ENCODE measurements around the gene RABGAP1L.

The RABGAP1L gene

DNA sequence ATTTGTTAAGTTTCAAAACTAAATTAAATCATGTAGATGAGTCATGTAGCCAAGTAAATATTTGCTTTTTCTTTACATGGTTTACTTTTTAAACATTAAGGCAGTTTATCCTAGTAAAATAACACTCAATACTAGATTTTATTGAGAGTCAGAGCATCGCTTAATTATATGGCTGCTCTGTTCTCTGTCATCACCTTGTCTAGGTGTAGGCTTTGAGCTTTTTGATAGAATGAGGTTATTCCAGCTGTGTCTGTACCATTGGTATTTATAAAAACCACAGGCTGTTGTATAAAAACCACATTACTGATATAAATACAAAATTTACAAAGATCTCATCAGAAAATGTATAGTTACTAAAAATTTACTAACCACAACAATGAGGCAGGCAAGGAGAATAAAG is 245.9 kb downstream of the RABGAP1L start (continued):
- TF ChIP-seq, protein P1, sequence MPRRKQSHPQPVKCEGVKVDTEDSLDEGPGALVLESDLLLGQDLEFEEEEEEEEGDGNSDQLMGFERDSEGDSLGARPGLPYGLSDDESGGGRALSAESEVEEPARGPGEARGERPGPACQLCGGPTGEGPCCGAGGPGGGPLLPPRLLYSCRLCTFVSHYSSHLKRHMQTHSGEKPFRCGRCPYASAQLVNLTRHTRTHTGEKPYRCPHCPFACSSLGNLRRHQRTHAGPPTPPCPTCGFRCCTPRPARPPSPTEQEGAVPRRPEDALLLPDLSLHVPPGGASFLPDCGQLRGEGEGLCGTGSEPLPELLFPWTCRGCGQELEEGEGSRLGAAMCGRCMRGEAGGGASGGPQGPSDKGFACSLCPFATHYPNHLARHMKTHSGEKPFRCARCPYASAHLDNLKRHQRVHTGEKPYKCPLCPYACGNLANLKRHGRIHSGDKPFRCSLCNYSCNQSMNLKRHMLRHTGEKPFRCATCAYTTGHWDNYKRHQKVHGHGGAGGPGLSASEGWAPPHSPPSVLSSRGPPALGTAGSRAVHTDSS (tag by site-specific recombination; IDR thresholded peaks at IDR 0.05), result no peak
- TF ChIP-seq, protein P2, sequence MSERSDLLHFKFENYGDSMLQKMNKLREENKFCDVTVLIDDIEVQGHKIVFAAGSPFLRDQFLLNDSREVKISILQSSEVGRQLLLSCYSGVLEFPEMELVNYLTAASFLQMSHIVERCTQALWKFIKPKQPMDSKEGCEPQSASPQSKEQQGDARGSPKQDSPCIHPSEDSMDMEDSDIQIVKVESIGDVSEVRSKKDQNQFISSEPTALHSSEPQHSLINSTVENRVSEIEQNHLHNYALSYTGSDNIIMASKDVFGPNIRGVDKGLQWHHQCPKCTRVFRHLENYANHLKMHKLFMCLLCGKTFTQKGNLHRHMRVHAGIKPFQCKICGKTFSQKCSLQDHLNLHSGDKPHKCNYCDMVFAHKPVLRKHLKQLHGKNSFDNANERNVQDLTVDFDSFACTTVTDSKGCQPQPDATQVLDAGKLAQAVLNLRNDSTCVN (tag by site-specific recombination; optimal IDR thresholded peaks at IDR 0.05), result no peak
- TF ChIP-seq ZNF843 (tag by site-specific recombination; IDR thresholded peaks at IDR 0.05) (no peak), ZEB2 (tag by site-specific recombination; IDR thresholded peaks at IDR 0.05) (no peak), ZNF707 (tag by site-specific recombination; IDR thresholded peaks at IDR 0.05) (no peak), GFI1B (tag by site-specific recombination; IDR thresholded peaks at IDR 0.05) (no peak), SP7 (tag by site-specific recombination; IDR thresholded peaks at IDR 0.05) (peak; percentile 38)
- TF ChIP-seq, protein P3, sequence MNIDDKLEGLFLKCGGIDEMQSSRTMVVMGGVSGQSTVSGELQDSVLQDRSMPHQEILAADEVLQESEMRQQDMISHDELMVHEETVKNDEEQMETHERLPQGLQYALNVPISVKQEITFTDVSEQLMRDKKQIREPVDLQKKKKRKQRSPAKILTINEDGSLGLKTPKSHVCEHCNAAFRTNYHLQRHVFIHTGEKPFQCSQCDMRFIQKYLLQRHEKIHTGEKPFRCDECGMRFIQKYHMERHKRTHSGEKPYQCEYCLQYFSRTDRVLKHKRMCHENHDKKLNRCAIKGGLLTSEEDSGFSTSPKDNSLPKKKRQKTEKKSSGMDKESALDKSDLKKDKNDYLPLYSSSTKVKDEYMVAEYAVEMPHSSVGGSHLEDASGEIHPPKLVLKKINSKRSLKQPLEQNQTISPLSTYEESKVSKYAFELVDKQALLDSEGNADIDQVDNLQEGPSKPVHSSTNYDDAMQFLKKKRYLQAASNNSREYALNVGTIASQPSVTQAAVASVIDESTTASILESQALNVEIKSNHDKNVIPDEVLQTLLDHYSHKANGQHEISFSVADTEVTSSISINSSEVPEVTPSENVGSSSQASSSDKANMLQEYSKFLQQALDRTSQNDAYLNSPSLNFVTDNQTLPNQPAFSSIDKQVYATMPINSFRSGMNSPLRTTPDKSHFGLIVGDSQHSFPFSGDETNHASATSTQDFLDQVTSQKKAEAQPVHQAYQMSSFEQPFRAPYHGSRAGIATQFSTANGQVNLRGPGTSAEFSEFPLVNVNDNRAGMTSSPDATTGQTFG (tag by site-specific recombination; IDR thresholded peaks at IDR 0.05; ENCODE audit: borderline replicate concordance), result no peak

DNA sequence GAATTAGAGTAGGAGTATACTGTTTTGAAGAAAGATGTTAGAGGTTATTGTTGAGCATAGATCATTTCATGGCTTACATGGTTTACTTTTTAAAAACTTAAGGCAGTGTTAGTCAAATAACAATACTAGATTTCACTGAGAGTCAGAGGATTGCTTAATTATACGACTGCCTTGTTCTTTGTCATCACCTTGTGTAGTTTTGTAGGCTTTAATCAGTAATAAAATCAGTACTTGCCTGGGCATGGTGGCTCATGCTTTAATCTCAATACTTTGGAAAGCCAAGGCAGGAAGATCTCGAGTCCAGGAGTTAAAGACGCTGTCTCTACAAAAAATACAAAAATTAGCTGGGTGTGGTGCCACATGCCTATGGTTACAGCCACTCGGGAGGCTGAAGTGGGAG is 247.1 kb downstream of the RABGAP1L start:
- POLR2A ChIA-PET, result no interaction called here
- CTCF ChIA-PET, result interaction anchor here (0.5 kb wide), 1 partner anchor 192 kb away, joined by 3 read pairs; no protein-coding TSS in a partner anchor
- TF ChIP-seq ZNF629 (tag by site-specific recombination; IDR thresholded peaks at IDR 0.05) (no peak), ZNF19 (tag by site-specific recombination; IDR thresholded peaks at IDR 0.05; ENCODE audit: low read depth) (no peak), ZEB2 (tag by site-specific recombination; IDR thresholded peaks at IDR 0.05) (no peak), REPIN1 (tag by site-specific recombination; IDR thresholded peaks at IDR 0.05; ENCODE audit: low read depth) (no peak), ZNF768 (tag by site-specific recombination; IDR thresholded peaks at IDR 0.05) (no peak), ZFP3 (tag by site-specific recombination; IDR thresholded peaks at IDR 0.05; ENCODE audit: low read depth) (no peak), ZBTB7A (tag by site-specific recombination; IDR thresholded peaks at IDR 0.05; ENCODE audit: low read depth) (no peak), ZNF416 (tag by site-specific recombination; IDR thresholded peaks at IDR 0.05) (no peak), ZNF585B (tag by site-specific recombination; IDR thresholded peaks at IDR 0.05) (no peak), ZBTB20 (tag by site-specific recombination; IDR thresholded peaks at IDR 0.05) (no peak), ZNF433 (tag by site-specific recombination; IDR thresholded peaks at IDR 0.05; ENCODE audit: low read depth) (no peak), ZBTB17 (tag by site-specific recombination; IDR thresholded peaks at IDR 0.05) (no peak)
- TF ChIP-seq, protein P4, sequence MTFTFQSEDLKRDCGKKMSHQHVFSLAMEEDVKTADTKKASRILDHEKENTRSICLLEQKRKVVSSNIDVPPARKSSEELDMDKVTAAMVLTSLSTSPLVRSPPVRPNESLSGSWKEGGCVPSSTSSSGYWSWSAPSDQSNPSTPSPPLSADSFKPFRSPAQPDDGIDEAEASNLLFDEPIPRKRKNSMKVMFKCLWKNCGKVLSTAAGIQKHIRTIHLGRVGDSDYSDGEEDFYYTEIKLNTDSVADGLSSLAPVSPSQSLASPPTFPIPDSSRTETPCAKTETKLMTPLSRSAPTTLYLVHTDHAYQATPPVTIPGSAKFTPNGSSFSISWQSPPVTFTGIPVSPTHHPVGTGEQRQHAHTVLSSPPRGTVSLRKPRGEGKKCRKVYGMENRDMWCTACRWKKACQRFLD (tag by site-specific recombination; IDR thresholded peaks at IDR 0.05), result no peak
- TF ChIP-seq, protein P5, sequence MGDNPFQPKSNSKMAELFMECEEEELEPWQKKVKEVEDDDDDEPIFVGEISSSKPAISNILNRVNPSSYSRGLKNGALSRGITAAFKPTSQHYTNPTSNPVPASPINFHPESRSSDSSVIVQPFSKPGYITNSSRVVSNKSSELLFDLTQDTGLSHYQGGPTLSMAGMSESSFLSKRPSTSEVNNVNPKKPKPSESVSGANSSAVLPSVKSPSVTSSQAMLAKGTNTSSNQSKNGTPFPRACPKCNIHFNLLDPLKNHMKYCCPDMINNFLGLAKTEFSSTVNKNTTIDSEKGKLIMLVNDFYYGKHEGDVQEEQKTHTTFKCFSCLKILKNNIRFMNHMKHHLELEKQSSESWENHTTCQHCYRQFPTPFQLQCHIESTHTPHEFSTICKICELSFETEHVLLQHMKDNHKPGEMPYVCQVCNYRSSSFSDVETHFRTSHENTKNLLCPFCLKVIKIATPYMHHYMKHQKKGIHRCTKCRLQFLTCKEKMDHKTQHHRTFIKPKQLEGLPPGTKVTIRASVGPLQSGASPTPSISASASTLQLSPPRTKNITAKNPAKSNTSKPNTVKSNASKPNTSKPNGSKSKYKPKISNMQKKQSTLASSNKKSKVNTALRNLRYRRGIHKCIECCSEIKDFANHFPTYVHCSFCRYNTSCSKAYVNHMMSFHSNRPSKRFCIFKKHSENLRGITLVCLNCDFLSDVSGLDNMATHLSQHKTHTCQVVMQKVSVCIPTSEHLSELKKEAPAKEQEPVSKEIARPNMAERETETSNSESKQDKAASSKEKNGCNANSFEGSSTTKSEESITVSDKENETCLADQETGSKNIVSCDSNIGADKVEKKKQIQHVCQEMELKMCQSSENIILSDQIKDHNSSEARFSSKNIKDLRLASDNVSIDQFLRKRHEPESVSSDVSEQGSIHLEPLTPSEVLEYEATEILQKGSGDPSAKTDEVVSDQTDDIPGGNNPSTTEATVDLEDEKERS (tag by site-specific recombination; IDR thresholded peaks at IDR 0.05), result no peak
- TF ChIP-seq, protein P6, sequence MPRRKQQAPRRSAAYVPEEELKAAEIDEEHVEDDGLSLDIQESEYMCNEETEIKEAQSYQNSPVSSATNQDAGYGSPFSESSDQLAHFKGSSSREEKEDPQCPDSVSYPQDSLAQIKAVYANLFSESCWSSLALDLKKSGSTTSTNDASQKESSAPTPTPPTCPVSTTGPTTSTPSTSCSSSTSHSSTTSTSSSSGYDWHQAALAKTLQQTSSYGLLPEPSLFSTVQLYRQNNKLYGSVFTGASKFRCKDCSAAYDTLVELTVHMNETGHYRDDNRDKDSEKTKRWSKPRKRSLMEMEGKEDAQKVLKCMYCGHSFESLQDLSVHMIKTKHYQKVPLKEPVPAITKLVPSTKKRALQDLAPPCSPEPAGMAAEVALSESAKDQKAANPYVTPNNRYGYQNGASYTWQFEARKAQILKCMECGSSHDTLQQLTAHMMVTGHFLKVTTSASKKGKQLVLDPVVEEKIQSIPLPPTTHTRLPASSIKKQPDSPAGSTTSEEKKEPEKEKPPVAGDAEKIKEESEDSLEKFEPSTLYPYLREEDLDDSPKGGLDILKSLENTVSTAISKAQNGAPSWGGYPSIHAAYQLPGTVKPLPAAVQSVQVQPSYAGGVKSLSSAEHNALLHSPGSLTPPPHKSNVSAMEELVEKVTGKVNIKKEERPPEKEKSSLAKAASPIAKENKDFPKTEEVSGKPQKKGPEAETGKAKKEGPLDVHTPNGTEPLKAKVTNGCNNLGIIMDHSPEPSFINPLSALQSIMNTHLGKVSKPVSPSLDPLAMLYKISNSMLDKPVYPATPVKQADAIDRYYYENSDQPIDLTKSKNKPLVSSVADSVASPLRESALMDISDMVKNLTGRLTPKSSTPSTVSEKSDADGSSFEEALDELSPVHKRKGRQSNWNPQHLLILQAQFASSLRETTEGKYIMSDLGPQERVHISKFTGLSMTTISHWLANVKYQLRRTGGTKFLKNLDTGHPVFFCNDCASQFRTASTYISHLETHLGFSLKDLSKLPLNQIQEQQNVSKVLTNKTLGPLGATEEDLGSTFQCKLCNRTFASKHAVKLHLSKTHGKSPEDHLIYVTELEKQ (tag by site-specific recombination; IDR thresholded peaks at IDR 0.05; ENCODE audit: borderline replicate concordance), result no peak
- TF ChIP-seq, protein P7, sequence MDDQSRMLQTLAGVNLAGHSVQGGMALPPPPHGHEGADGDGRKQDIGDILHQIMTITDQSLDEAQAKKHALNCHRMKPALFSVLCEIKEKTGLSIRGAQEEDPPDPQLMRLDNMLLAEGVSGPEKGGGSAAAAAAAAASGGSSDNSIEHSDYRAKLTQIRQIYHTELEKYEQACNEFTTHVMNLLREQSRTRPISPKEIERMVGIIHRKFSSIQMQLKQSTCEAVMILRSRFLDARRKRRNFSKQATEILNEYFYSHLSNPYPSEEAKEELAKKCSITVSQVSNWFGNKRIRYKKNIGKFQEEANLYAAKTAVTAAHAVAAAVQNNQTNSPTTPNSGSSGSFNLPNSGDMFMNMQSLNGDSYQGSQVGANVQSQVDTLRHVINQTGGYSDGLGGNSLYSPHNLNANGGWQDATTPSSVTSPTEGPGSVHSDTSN (CRISPR knock-in tag; IDR thresholded peaks at IDR 0.05), result no peak

More for the DNA sequence above, 247.1 kb downstream of the RABGAP1L start:
- Histone ChIP-seq H3K4me1 (ENCODE audit: control insufficient read depth, insufficient read depth, low read length) (no peaks in the 10 kb centered on the region), H3K4me3 (ENCODE audit: low read depth, low read length) (no peak overlapping the region), H3K36me3 (ENCODE audit: control insufficient read depth in 2 of 2, insufficient read depth in 1 of 2, low read length in 2 of 2) (no peaks in the 10 kb centered on the region), H3K27ac (ENCODE audit: extremely low read depth, low read depth, low read length) (no peak overlapping the region), H3K9me3 (ENCODE audit: control insufficient read depth, insufficient read depth, low read depth, low read length) (no peaks in the 10 kb centered on the region)

Data from HEK293 (cell line).